Prostate gland (tissue), 2 donors: ENCODE results near the gene PRIMA1. TPM values are rescaled to one million over a fixed set of nuclear protein-coding genes. Genes with fewer than 3 reads are reported as not detected.

Experiments used
- DNase-seq: peaks from one replicate; pipeline ENCODE4 v3.0.0-alpha.2; 2019; ENCODE audit warnings: low spot score
- H3K27ac ChIP-seq, 2 donors: fragments of 200-600 bp; sonication (generic); 2 replicates each; pipeline ENCODE4 v1.5.1; 2017 to 2019
- H3K27me3 ChIP-seq: fragments of 200-600 bp; sonication (generic); replicated peaks from 2 replicates; pipeline ENCODE4 v1.5.1; 2019; ENCODE audit not compliant: insufficient read depth
- H3K36me3 ChIP-seq, 2 donors: fragments of 200-600 bp; sonication (generic); 1 replicate in 1 of 2; 2 replicates in 1 of 2; pipeline versions ENCODE4 v1.5.1 to v1.8.1; 2017 to 2019
- H3K4me1 ChIP-seq: fragments of 200-600 bp; sonication (generic); replicated peaks from 2 replicates; pipeline ENCODE4 v1.5.1; 2019
- H3K4me3 ChIP-seq, 2 donors: fragments of 200-600 bp; sonication (generic); 2 replicates each; pipeline ENCODE4 v1.5.1; 2017 to 2019
- H3K9me3 ChIP-seq: fragments of 200-600 bp; sonication (generic); 2 replicates; pipeline ENCODE4 v1.5.1; 2017
- CTCF ChIP-seq, 4 experiments: fragments of 200-600 bp in 2 of 4; fragments of 450-650 bp in 2 of 4; sonication (generic) in 2 of 4; IDR thresholded peaks; 1 replicate in 3 of 4; 2 replicates in 1 of 4; pipeline ENCODE4 v1.5.1; 2016 to 2019; ENCODE audit warnings: antibody characterized with exemption in 4 of 4, mild to moderate bottlenecking in 2 of 4, moderate library complexity in 2 of 4
- POLR2A ChIP-seq: fragments of 450-650 bp; IDR thresholded peaks from one replicate; pipeline ENCODE4 v1.6.1; 2016; ENCODE audit warnings: antibody characterized with exemption, mild to moderate bottlenecking
- POLR2AphosphoS5 ChIP-seq: sonication (generic); formaldehyde crosslinking; IDR thresholded peaks from one replicate; pipeline ENCODE4 v1.6.1; 2017; ENCODE audit warnings: antibody characterized with exemption
- WGBS: methylation state at CpG from one replicate; pipeline ENCODE4 v1.1.5; 2018; 5-methylcytosine and 5-hydroxymethylcytosine counted together
- intact Hi-C: fragments of 100-400 bp; cut with DNase I; formaldehyde crosslinking; loops from one replicate; pipeline ENCODE4 v1.14.2; 2022
- total RNA-seq, 2 donors: library from RNA; depleted of rRNA; stranded (reverse); fragments of >200 nt; gene quantifications; one replicate each; pipeline ENCODE4 v1.1.0, GENCODE V29; 2016

PRIMA1 gene
- total RNA-seq, 2 donors from 2014 or later: 3.6 to 9.8 TPM

GRCh38 chr14:93780813-93781400 lies 7.4 kb downstream of the PRIMA1 start:
- Histone ChIP-seq H3K36me3 (no peaks in the 10 kb centered on the region), H3K9me3 (no peaks in the 10 kb centered on the region), H3K4me3 (no peak overlapping the region), H3K4me1 (no peaks in the 10 kb centered on the region), H3K27me3 (no peaks in the 10 kb centered on the region), H3K27ac (no peak overlapping the region)
- DNase-seq: no peak
- no peak for TF ChIP-seq POLR2AphosphoS5
- no peak for TF ChIP-seq CTCF (IDR thresholded peaks at IDR 0.05)
- no peak for TF ChIP-seq POLR2A
- intact Hi-C loops: loop anchor here (10.0 kb wide), 1 partner anchor 224 kb away; no protein-coding TSS in a partner anchor
- 79% methylated on average over 14 of the region's 14 CpGs for WGBS

DNA sequence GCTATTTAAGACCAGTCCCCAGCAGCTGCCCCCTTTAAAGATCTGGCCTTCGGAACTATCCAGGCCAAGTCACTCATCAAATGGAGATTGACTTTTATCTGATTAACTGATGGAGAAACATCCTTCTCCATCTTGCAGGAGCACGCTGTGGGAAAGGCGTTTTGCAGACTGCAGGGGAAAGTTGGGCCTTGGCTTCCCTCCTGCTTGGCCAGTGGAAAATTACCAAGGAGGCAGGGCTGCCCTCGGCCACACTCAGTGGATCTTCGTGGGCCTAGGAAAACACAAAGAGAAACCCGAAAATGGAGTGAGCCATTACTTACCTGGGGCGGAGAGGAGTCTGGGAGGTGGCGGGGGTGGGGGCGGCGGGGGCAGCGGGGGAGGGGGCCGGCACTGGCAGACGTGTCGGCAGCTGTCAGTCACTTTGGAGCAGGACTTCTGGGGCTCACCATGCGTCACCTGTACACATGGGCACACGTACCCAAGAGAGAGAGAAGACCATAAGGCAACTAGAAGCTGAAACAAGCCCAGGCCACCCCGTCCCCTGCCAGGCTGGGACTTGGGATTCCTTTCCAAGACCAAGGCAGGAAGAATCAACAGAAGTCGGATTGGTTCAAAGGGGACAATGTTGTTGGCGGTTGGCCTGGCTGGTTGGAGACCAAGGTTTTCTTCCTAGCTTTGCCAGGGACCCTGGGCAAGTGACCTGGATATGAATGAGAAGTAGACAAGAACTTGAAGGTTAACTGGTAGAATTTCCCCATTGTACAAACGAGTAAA lies 9.2 kb downstream of the PRIMA1 start:
- intact Hi-C loops: no loop called here
- TF ChIP-seq POLR2A (no peak), CTCF (IDR thresholded peaks at IDR 0.05) (no peak), POLR2AphosphoS5 (no peak)
- H3K4me3 ChIP-seq: no peak overlapping the region
- no peaks in the 10 kb centered on the region for H3K27me3 ChIP-seq
- no peaks in the 10 kb centered on the region for H3K36me3 ChIP-seq
- no peak for DNase-seq
- no peaks in the 10 kb centered on the region for H3K4me1 ChIP-seq
- no peaks in the 10 kb centered on the region for H3K9me3 ChIP-seq
- no peak overlapping the region for H3K27ac ChIP-seq
- WGBS: 74% methylated on average over 13 of the region's 20 CpGs

- no peaks in the 10 kb centered on the region for H3K27me3 ChIP-seq
- no peaks in the 10 kb centered on the region for H3K4me1 ChIP-seq
- H3K9me3 ChIP-seq: no peaks in the 10 kb centered on the region
- TF ChIP-seq POLR2AphosphoS5 (no peak), POLR2A (no peak), CTCF (IDR thresholded peaks at IDR 0.05) (no peak)
- H3K4me3 ChIP-seq: no peak overlapping the region
- DNase-seq: no peak
- H3K36me3 ChIP-seq: no peaks in the 10 kb centered on the region
- H3K27ac ChIP-seq: no peak overlapping the region
- WGBS: 52% methylated on average over 8 of the region's 8 CpGs
- intact Hi-C loops: no loop called here
These were observed 9.8 kb downstream of the PRIMA1 start for GRCh38 chr14:93778453-93778852.

DNA sequence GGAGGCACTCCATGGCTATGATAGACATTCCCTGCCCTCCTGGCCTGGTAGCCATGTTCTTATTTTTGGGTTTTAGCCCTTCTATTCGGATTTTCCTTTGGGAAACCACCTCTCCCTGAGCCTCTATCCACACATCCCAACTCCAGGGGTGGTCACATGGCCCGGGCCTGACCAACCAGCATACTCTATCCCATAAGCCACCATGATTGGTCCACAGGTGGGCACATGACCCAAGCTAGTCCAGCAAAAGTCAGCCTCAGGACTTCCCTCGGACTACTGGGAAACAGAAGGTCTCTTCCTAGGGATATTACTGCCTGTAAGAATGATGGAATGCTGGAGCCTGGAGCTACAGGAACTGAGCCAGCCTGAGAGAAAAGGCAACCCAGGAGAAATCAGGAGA lies 12.5 kb downstream of the PRIMA1 start:
- no peak for DNase-seq
- TF ChIP-seq CTCF (IDR thresholded peaks at IDR 0.05) (no peak), POLR2A (no peak), POLR2AphosphoS5 (no peak)

GRCh38 chr14:93775158-93775557 lies 13.1 kb downstream of the PRIMA1 start:
- Histone ChIP-seq H3K36me3 (no peaks in the 10 kb centered on the region), H3K27me3 (no peaks in the 10 kb centered on the region), H3K9me3 (no peaks in the 10 kb centered on the region), H3K27ac (no peak overlapping the region), H3K4me1 (no peaks in the 10 kb centered on the region), H3K4me3 (no peak overlapping the region)
- TF ChIP-seq POLR2A (no peak), CTCF (IDR thresholded peaks at IDR 0.05) (no peak), POLR2AphosphoS5 (no peak)
- 90% methylated on average over 2 of the region's 2 CpGs for WGBS
- intact Hi-C loops: no loop called here
- DNase-seq: no peak

More for the DNA sequence above, 12.5 kb downstream of the PRIMA1 start:
- Histone ChIP-seq H3K9me3 (no peaks in the 10 kb centered on the region), H3K36me3 (no peaks in the 10 kb centered on the region), H3K27ac (no peak overlapping the region), H3K4me3 (no peak overlapping the region), H3K27me3 (no peaks in the 10 kb centered on the region), H3K4me1 (no peaks in the 10 kb centered on the region)
- intact Hi-C loops: no loop called here
- WGBS: 75% methylated on average over 3 of the region's 3 CpGs
